Activated CD8-positive, alpha-beta memory T cell treated with anti-CD3 and anti-CD28 coated beads, Interleukin-2, amount 10 ng/mL, durations not matched to agents 7 days and 5 days (primary cell): ENCODE results near the gene AHCYL2. TPM values are rescaled to one million over a fixed set of nuclear protein-coding genes. Genes with fewer than 3 reads are reported as not detected.

Experiments used
- ATAC-seq: fragments of 150-1000 bp; cut with Tn5 transposase; one replicate; pipeline ENCODE4 v1.10.0; 2021; ENCODE audit warnings: moderate library complexity
- CTCF ChIA-PET: fragments of 350-600 bp; sonication (Branson Sonifier 250); formaldehyde crosslinking; loops from one replicate; lab custom pipeline; 2021; ENCODE audit warnings: antibody characterized with exemption; lab: Charles Lee
- DNase-seq: peaks from one replicate; pipeline ENCODE4 v3.0.0-alpha.2; 2020
- H3K27ac Mint-ChIP-seq: one replicate; pipeline ENCODE4 v1.8.0; 2021; ENCODE audit warnings: mild to moderate bottlenecking, mixed read lengths
- H3K27me3 Mint-ChIP-seq: one replicate; pipeline ENCODE4 v1.8.0; 2021; ENCODE audit warnings: mixed read lengths
- H3K36me3 Mint-ChIP-seq: one replicate; pipeline ENCODE4 v1.8.0; 2021; ENCODE audit warnings: mild to moderate bottlenecking, mixed read lengths
- H3K4me1 Mint-ChIP-seq: one replicate; pipeline ENCODE4 v1.8.0; 2021; ENCODE audit warnings: mixed read lengths
- H3K4me3 Mint-ChIP-seq: one replicate; pipeline ENCODE4 v1.8.0; 2021; ENCODE audit warnings: mild to moderate bottlenecking, moderate library complexity, mixed read lengths
- H3K9me3 Mint-ChIP-seq: one replicate; pipeline ENCODE4 v1.8.0; 2022; ENCODE audit warnings: low read depth, mixed read lengths
- total RNA-seq, 2 experiments: library from RNA; stranded (reverse); gene quantifications; one replicate each; pipeline ENCODE4 v1.2.3, GENCODE V29; 2021

The AHCYL2 gene
- total RNA-seq, 2 experiments from 2014 or later, result 12.7 to 12.8 TPM

GRCh38 chr7:129422727-129423126, 197.9 kb downstream of the AHCYL2 start:
- no peaks in the 10 kb centered on the region for H3K27me3 Mint-ChIP-seq
- ATAC-seq, result no peak
- peaks cover 7% of the 10 kb centered on the region for H3K4me1 Mint-ChIP-seq
- peaks cover 4% of the 10 kb centered on the region for H3K36me3 Mint-ChIP-seq
- no peak overlapping the region for H3K27ac Mint-ChIP-seq
- H3K9me3 Mint-ChIP-seq, result no peaks in the 10 kb centered on the region
- CTCF ChIA-PET, result no interaction called here
- no peak overlapping the region for H3K4me3 Mint-ChIP-seq
- no peak for DNase-seq

- Mint-ChIP-seq H3K4me1 (peaks cover 7% of the 10 kb centered on the region), H3K27me3 (no peaks in the 10 kb centered on the region), H3K4me3 (no peak overlapping the region), H3K36me3 (peaks cover 4% of the 10 kb centered on the region), H3K27ac (no peak overlapping the region), H3K9me3 (no peaks in the 10 kb centered on the region)
- CTCF ChIA-PET, result no interaction called here
- ATAC-seq (no peak), DNase-seq (no peak)
These were observed 199.0 kb downstream of the AHCYL2 start for GRCh38 chr7:129423700-129424410.

- DNase-seq, result no peak
These were observed 201.7 kb downstream of the AHCYL2 start for GRCh38 chr7:129426482-129426881.

GRCh38 chr7:129427526-129428045, 202.8 kb downstream of the AHCYL2 start:
- Mint-ChIP-seq H3K9me3 (no peaks in the 10 kb centered on the region), H3K27ac (no peak overlapping the region), H3K36me3 (peaks cover 4% of the 10 kb centered on the region), H3K27me3 (peaks cover under 1% of the 10 kb centered on the region), H3K4me1 (peaks cover 7% of the 10 kb centered on the region), H3K4me3 (no peak overlapping the region)
- DNase-seq (no peak), ATAC-seq (no peak)
- CTCF ChIA-PET, result interaction anchor here (1.2 kb wide), 1 partner anchor 11 kb away, joined by 4 read pairs; no protein-coding TSS in a partner anchor

More at GRCh38 chr7:129426482-129426881, 201.7 kb downstream of the AHCYL2 start:
- CTCF ChIA-PET, result interaction anchor here (0.6 to 2.7 kb wide), 4 partner anchors 18 to 59 kb away, joined by 3 to 8 read pairs (median 3); no protein-coding TSS in a partner anchor
- H3K27me3 Mint-ChIP-seq, result no peaks in the 10 kb centered on the region
- peaks cover 4% of the 10 kb centered on the region for H3K36me3 Mint-ChIP-seq
- no peak for ATAC-seq
- peaks cover 7% of the 10 kb centered on the region for H3K4me1 Mint-ChIP-seq
- H3K27ac Mint-ChIP-seq, result no peak overlapping the region
- H3K4me3 Mint-ChIP-seq, result no peak overlapping the region
- H3K9me3 Mint-ChIP-seq, result no peaks in the 10 kb centered on the region

- DNase-seq, result no peak
- Mint-ChIP-seq H3K4me1 (peaks cover 26% of the 10 kb centered on the region), H3K27ac (no peak overlapping the region), H3K36me3 (no peaks in the 10 kb centered on the region), H3K27me3 (peaks cover 9% of the 10 kb centered on the region), H3K4me3 (no peak overlapping the region), H3K9me3 (no peaks in the 10 kb centered on the region)
- ATAC-seq, result no peak
- CTCF ChIA-PET, result interaction anchor here (1.7 kb wide), 1 partner anchor 64 kb away, joined by 3 read pairs; no protein-coding TSS in a partner anchor
These were observed 207.2 kb downstream of the AHCYL2 start for GRCh38 chr7:129431911-129432643.

- Mint-ChIP-seq H3K27ac (peak within 1 kb of the TSS; percentile 82), H3K36me3 (peaks cover 3% of the 10 kb centered on the region), H3K9me3 (no peaks in the 10 kb centered on the region), H3K4me3 (peak within 1 kb of the TSS; percentile 91), H3K4me1 (peaks cover 34% of the 10 kb centered on the region), H3K27me3 (peaks cover 9% of the 10 kb centered on the region)
- DNase-seq (peak; percentile 95), ATAC-seq (peak; percentile 95)
- CTCF ChIA-PET, result interaction anchor here (0.8 to 4.5 kb wide), 15 partner anchors 9 to 396 kb away, joined by 3 to 33 read pairs (median 5); no protein-coding TSS in a partner anchor
These were observed 209.2 kb downstream of the AHCYL2 start, which contains the start of gene STRIP2 for GRCh38 chr7:129433847-129434674. STRIP2 (plus strand) TSS chr7:129434432; CDS start chr7:129434473, 41 bp downstream.

- ATAC-seq (no peak), DNase-seq (peak; percentile 41)
- Mint-ChIP-seq H3K36me3 (peaks cover 6% of the 10 kb centered on the region), H3K27me3 (peaks cover 9% of the 10 kb centered on the region), H3K4me3 (peak overlapping the region; percentile 91), H3K27ac (peak overlapping the region; percentile 62), H3K4me1 (peaks cover 38% of the 10 kb centered on the region), H3K9me3 (no peaks in the 10 kb centered on the region)
- CTCF ChIA-PET, result interaction anchor here (0.8 to 4.5 kb wide), 12 partner anchors 8 to 395 kb away, joined by 3 to 33 read pairs (median 6); no protein-coding TSS in a partner anchor
These were observed 210.0 kb downstream of the AHCYL2 start for GRCh38 chr7:129434675-129435318.

GRCh38 chr7:129435414-129435829, 210.6 kb downstream of the AHCYL2 start:
- no peak for ATAC-seq
- peak overlapping the region; percentile 91 for H3K4me3 Mint-ChIP-seq
- CTCF ChIA-PET, result interaction anchor here (1.1 to 4.5 kb wide), 3 partner anchors 59 to 389 kb away, joined by 3 to 33 read pairs (median 9); no protein-coding TSS in a partner anchor

GRCh38 chr7:129436335-129436923, 211.6 kb downstream of the AHCYL2 start:
- H3K27me3 Mint-ChIP-seq, result peaks cover 9% of the 10 kb centered on the region
- CTCF ChIA-PET, result interaction anchor here (1.1 to 4.5 kb wide), 2 partner anchors 60 to 69 kb away, joined by 3 to 33 read pairs; no protein-coding TSS in a partner anchor
- H3K9me3 Mint-ChIP-seq, result no peaks in the 10 kb centered on the region
- H3K4me1 Mint-ChIP-seq, result peaks cover 45% of the 10 kb centered on the region
- peak overlapping the region; percentile 34 for H3K4me3 Mint-ChIP-seq
- peaks cover 19% of the 10 kb centered on the region for H3K36me3 Mint-ChIP-seq
- no peak overlapping the region for H3K27ac Mint-ChIP-seq
- ATAC-seq, result no peak
- DNase-seq, result no peak

More at GRCh38 chr7:129435414-129435829, 210.6 kb downstream of the AHCYL2 start:
- DNase-seq, result no peak
- Mint-ChIP-seq H3K9me3 (no peaks in the 10 kb centered on the region), H3K27me3 (peaks cover 9% of the 10 kb centered on the region), H3K4me1 (peaks cover 45% of the 10 kb centered on the region), H3K36me3 (peaks cover 12% of the 10 kb centered on the region), H3K27ac (peak overlapping the region; percentile 61)

GRCh38 chr7:129437190-129437589, 212.4 kb downstream of the AHCYL2 start:
- ATAC-seq (no peak), DNase-seq (no peak)
- Mint-ChIP-seq H3K27me3 (peaks cover 9% of the 10 kb centered on the region), H3K4me1 (peaks cover 45% of the 10 kb centered on the region), H3K9me3 (no peaks in the 10 kb centered on the region), H3K4me3 (no peak overlapping the region), H3K27ac (no peak overlapping the region), H3K36me3 (peaks cover 22% of the 10 kb centered on the region)
- CTCF ChIA-PET, result interaction anchor here (4.5 kb wide), 1 partner anchor 60 kb away, joined by 33 read pairs; no protein-coding TSS in a partner anchor

- H3K9me3 Mint-ChIP-seq, result no peaks in the 10 kb centered on the region
These were observed 213.5 kb downstream of the AHCYL2 start for GRCh38 chr7:129438281-129438838.

More at GRCh38 chr7:129438281-129438838, 213.5 kb downstream of the AHCYL2 start:
- peaks cover 22% of the 10 kb centered on the region for H3K36me3 Mint-ChIP-seq
- peaks cover 38% of the 10 kb centered on the region for H3K4me1 Mint-ChIP-seq
- peak overlapping the region; percentile 12 for H3K4me3 Mint-ChIP-seq
- H3K27ac Mint-ChIP-seq, result peak overlapping the region; percentile 67
- DNase-seq, result no peak
- peaks cover 1% of the 10 kb centered on the region for H3K27me3 Mint-ChIP-seq
- no peak for ATAC-seq
- CTCF ChIA-PET, result interaction anchor here (1.4 to 1.7 kb wide), 3 partner anchors 65 to 220 kb away, joined by 3 to 6 read pairs (median 5); no protein-coding TSS in a partner anchor
